ENCODE measurements around the gene ZNF860. TPM values are rescaled to one million over a fixed set of nuclear protein-coding genes. Genes with fewer than 3 reads are reported as not detected.
A peak's percentile ranks its signal among the peaks of the same experiment; 100 is the strongest.

Gene ZNF860
- total RNA-seq, 1 donor from 2014 or later, result 1.2 TPM

DNA sequence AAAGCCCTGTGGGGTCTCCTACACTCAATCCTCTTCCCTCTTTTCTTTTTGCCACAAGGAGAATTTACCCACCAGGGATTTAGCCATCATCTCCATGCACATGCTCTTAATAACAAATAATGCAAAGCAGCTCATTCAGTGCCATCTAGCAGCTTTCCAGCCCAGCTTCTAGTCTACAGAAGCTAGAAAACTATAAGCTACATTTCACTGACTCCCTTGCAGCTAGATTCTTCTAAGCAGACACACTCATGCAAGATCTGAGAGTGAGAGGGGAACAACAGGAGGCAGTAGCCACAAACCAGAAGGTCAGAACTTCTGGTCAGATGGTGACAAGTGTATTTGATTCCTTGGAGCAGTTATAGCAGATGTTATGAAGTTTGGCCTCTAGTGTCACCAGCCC lies 26.0 kb upstream of the ZNF860 start:
- Mint-ChIP-seq H3K4me1 (peaks cover 25% of the 10 kb centered on the region), H3K36me3 (peaks cover 2% of the 10 kb centered on the region), H3K9me3 (peaks cover 18% of the 10 kb centered on the region), H3K4me3 (no peak overlapping the region), H3K27ac (no peak overlapping the region), H3K27me3 (ENCODE audit: low read depth) (peaks cover 2% of the 10 kb centered on the region)
- no peak for TF ChIP-seq CTCF (IDR thresholded peaks at IDR 0.05; ENCODE audit: unreplicated experiment)
- DNase-seq (ENCODE audit: low spot score in 2 of 2, unreplicated experiment in 2 of 2), result no peak

DNA sequence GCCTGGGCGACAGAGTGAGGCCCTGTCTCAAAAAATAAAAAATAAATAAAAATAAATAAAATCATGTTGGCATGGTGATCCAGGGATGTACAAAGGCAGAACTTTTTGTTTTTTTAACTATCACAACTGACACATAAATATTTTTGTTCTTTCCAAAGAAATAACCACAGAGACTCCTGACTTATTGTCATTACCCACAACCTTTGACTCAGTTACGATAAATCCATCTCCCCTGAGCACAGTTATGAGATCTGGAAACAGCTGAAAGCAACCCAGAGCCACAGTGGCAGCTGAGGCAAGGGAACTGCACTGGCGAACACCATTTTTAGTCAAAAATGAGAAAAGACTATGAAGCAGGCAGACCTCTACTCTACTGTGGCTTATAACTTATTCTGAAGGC lies 24.4 kb upstream of the ZNF860 start:
- Mint-ChIP-seq H3K4me3 (no peak overlapping the region), H3K27ac (no peak overlapping the region), H3K27me3 (ENCODE audit: low read depth) (peaks cover 3% of the 10 kb centered on the region), H3K4me1 (peaks cover 31% of the 10 kb centered on the region), H3K36me3 (peaks cover 2% of the 10 kb centered on the region), H3K9me3 (peaks cover 13% of the 10 kb centered on the region)
- no peak for TF ChIP-seq CTCF (IDR thresholded peaks at IDR 0.05; ENCODE audit: unreplicated experiment)
- DNase-seq (ENCODE audit: low spot score in 2 of 2, unreplicated experiment in 2 of 2), result no peak

DNA sequence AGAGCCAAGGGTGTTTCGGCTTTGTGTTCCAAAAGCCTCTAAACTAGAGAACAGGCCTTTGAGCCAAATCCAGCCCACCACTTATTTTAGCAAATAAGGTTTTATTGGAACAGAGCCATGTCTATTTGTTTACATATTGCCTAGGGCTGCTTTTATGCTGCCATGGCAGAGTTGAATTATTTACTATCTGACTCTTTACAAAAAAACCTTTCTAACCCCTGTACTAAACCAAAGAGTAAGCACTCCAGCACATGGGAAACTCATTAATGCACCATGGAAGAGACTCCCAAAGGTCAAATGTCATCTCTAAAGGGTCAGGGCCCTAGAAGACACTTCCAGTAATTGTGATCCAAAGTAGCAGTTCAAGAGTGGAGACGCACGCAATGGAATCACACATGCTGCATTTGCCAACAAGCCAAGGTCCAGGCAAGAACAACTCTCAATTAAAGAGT lies 22.8 kb upstream of the ZNF860 start:
- Mint-ChIP-seq H3K27ac (peak overlapping the region; percentile 71), H3K27me3 (ENCODE audit: low read depth) (peaks cover 4% of the 10 kb centered on the region), H3K36me3 (peaks cover 2% of the 10 kb centered on the region), H3K9me3 (peaks cover 13% of the 10 kb centered on the region), H3K4me3 (peak overlapping the region; percentile 0), H3K4me1 (peaks cover 31% of the 10 kb centered on the region)
- DNase-seq (ENCODE audit: low spot score in 2 of 2, unreplicated experiment in 2 of 2), result no peak
- no peak for TF ChIP-seq CTCF (IDR thresholded peaks at IDR 0.05; ENCODE audit: unreplicated experiment)

DNA sequence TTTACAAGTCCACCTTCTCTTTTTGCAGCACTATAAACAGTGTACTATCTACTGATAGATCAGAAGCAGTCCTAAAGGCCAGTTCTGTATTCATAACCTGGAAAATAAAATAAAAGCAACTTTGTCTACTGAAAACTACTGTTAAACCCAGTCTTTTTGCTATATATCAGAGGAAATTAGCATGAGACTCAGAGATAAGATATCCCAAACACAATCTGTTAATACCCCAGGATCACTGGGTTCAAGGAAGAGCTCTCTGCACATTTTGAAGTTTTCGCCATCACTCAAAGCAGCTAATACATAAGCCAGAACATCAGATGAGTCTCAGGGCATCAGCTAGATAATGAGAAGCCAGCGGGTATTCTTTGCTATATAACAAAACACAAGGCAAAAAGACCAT lies 22.3 kb upstream of the ZNF860 start:
- Mint-ChIP-seq H3K27me3 (ENCODE audit: low read depth) (peaks cover 4% of the 10 kb centered on the region), H3K27ac (peak overlapping the region; percentile 71), H3K4me1 (peaks cover 31% of the 10 kb centered on the region), H3K4me3 (peak overlapping the region; percentile 0), H3K36me3 (peaks cover 2% of the 10 kb centered on the region), H3K9me3 (peaks cover 13% of the 10 kb centered on the region)
- TF ChIP-seq CTCF (IDR thresholded peaks at IDR 0.05; ENCODE audit: unreplicated experiment), result no peak
- no peak for DNase-seq (ENCODE audit: low spot score in 2 of 2, unreplicated experiment in 2 of 2)

DNA sequence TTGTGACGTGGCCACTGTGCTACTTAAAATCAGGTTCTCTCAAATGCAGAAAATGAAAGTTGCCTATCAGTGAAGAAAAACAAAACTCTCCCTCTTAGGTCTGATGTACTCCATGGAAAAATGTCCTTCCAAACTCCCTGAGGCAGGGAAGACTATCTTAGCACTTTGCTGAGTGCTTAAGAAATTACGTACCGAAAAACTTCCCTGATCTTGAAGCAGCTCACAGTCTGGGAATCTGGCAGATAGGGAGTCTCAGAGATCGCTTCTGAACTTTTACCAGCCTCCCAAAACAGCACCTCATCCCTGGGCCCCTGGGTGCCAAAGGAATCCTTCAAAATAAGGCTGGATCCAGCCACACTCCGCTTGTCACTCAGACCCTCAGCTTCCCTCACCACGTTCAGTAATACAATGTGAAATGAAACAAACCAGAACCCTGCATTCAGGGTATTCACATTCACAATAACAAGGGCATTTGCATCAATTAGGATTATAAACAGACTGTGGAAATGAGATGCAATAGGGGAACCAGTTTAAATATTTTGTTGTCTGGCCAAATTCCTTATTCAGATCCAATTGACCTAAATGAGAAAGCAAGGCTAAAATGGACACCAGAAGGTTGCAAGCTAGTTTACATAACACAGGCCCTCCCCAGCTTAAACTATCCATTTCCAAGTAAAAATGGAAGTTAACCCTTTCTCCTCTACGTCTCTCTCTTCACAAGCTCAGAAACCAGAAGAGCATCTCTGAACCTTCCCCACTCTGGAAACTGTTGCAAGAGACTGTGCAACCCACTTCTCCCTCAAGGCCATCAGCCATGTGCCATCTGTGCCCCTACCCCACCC lies 21.4 kb upstream of the ZNF860 start:
- Mint-ChIP-seq H3K4me3 (peak overlapping the region; percentile 47), H3K9me3 (peaks cover 8% of the 10 kb centered on the region)

More for the DNA sequence above, 21.4 kb upstream of the ZNF860 start:
- no peak for DNase-seq (ENCODE audit: low spot score in 2 of 2, unreplicated experiment in 2 of 2)
- Mint-ChIP-seq H3K36me3 (no peaks in the 10 kb centered on the region), H3K27me3 (ENCODE audit: low read depth) (peaks cover 4% of the 10 kb centered on the region), H3K27ac (peak overlapping the region; percentile 84), H3K4me1 (peaks cover 31% of the 10 kb centered on the region)
- no peak for TF ChIP-seq CTCF (IDR thresholded peaks at IDR 0.05; ENCODE audit: unreplicated experiment)
